GM12878 (cell line): ENCODE results near the gene MTHFD2. TPM values are rescaled to one million over a fixed set of nuclear protein-coding genes. Genes with fewer than 3 reads are reported as not detected.

ENCODE experiments used
- FOXK2 ChIP-seq: fragments of 450-650 bp; IDR thresholded peaks from 2 replicates; pipeline ENCODE4 v1.6.1; 2017; ENCODE audit warnings: mild to moderate bottlenecking, moderate library complexity
- LARP7 ChIP-seq: fragments of 450-650 bp; IDR thresholded peaks from 2 replicates; pipeline ENCODE4 v1.6.1; 2017; ENCODE audit warnings: mild to moderate bottlenecking
- MTA2 ChIP-seq: fragments of 450-650 bp; IDR thresholded peaks from 2 replicates; pipeline ENCODE4 v1.6.1; 2016; ENCODE audit warnings: low read depth, mild to moderate bottlenecking, moderate library complexity
- MTA3 ChIP-seq: IDR thresholded peaks from 2 replicates; pipeline ENCODE4 v1.6.1; 2012; ENCODE audit warnings: low read length, inconsistent platforms, borderline replicate concordance
- MYB ChIP-seq: fragments of 150-350 bp; IDR thresholded peaks from 2 replicates; pipeline ENCODE4 v1.6.1; 2014; ENCODE audit warnings: mild to moderate bottlenecking, low read depth, low read length, borderline replicate concordance
- RB1 ChIP-seq: fragments of 450-650 bp; formaldehyde crosslinking; IDR thresholded peaks from 2 replicates; pipeline ENCODE4 v1.6.1; 2017; ENCODE audit warnings: mild to moderate bottlenecking, borderline replicate concordance
- SP1 ChIP-seq: IDR thresholded peaks from one replicate; pipeline ENCODE4 v1.6.1; 2011; ENCODE audit warnings: low read depth, low read length
- SUPT20H ChIP-seq: IDR thresholded peaks from 2 replicates; pipeline ENCODE4 v1.6.1; 2011; ENCODE audit warnings: low read depth, mild to moderate bottlenecking, low read length, moderate library complexity, borderline replicate concordance; ENCODE audit not compliant: control insufficient read depth
- WRNIP1 ChIP-seq: IDR thresholded peaks from 2 replicates; pipeline ENCODE4 v1.6.1; 2011; ENCODE audit warnings: low read depth, low read length, improper control_type of control experiment, borderline replicate concordance
- YBX1 ChIP-seq: fragments of 450-650 bp; IDR thresholded peaks from 2 replicates; pipeline ENCODE4 v1.6.1; 2016; ENCODE audit warnings: antibody characterized with exemption
- ZNF217 ChIP-seq: fragments of 450-650 bp; IDR thresholded peaks from 2 replicates; pipeline ENCODE4 v1.6.1; 2017; ENCODE audit warnings: antibody characterized with exemption, mild to moderate bottlenecking
- polyA plus RNA-seq, 11 experiments: library from polyadenylated mRNA; depleted of rRNA in 4 of 11; unstranded in 6 of 11; stranded (reverse) in 5 of 11; fragments of >200 nt; fragmentation: Nextera tagmentation in 4 of 11; fragmentation: Illumina TruSeq in 1 of 11; extraction: Ambion mirVana in 4 of 11; extraction: Trizol in 1 of 11; gene quantifications; 1 replicate in 1 of 11; 2 replicates in 10 of 11; pipeline versions ENCODE4 v1.2.1 to v1.2.3, GENCODE V29; 2011 to 2016; ENCODE audit warnings: inconsistent platforms in 2 of 11, missing spikeins in 2 of 11, low read depth in 1 of 11
- total RNA-seq, 4 experiments: library from RNA; depleted of rRNA in 3 of 4; stranded (reverse); fragments of >200 nt in 3 of 4; fragmentation: Illumina TruSeq in 1 of 4; extraction: Trizol in 1 of 4; gene quantifications; 2 replicates each; pipeline versions ENCODE4 v1.2.1 to v1.2.3, GENCODE V29; 2013 to 2021
- TF ChIP-seq, protein P1 (sequence below): IDR thresholded peaks from 2 replicates; pipeline ENCODE4 v1.6.1; 2011; ENCODE audit warnings: mild to moderate bottlenecking, low read depth, low read length, moderate library complexity; ENCODE audit not compliant: insufficient replicate concordance
- TF ChIP-seq, protein P2 (sequence below): fragments of 450-650 bp; IDR thresholded peaks from 2 replicates; pipeline ENCODE4 v1.6.1; 2016; ENCODE audit warnings: mild to moderate bottlenecking, moderate library complexity, borderline replicate concordance
- TF ChIP-seq, protein P3 (sequence below): IDR thresholded peaks from 2 replicates; pipeline ENCODE4 v1.6.1; 2011; ENCODE audit warnings: low read depth, mild to moderate bottlenecking, low read length, moderate library complexity, borderline replicate concordance; ENCODE audit errors: extremely low read depth
- TF ChIP-seq, protein P4 (sequence below): fragments of 450-650 bp; conservative IDR thresholded peaks from 2 replicates; pipeline ENCODE4 v1.6.1; 2017; ENCODE audit warnings: mild to moderate bottlenecking, moderate library complexity
- TF ChIP-seq, protein P5 (sequence below): fragments of 450-650 bp; IDR thresholded peaks from 2 replicates; pipeline ENCODE4 v1.6.1; 2017; ENCODE audit warnings: borderline replicate concordance
- TF ChIP-seq, protein P6 (sequence below): fragments of 450-650 bp; IDR thresholded peaks from 2 replicates; pipeline ENCODE4 v1.6.1; 2017; ENCODE audit warnings: mild to moderate bottlenecking, low read depth, inconsistent platforms; ENCODE audit not compliant: poor library complexity, severe bottlenecking

The MTHFD2 gene
- total and polyA plus RNA-seq, 10 of the 15 experiments (the other 5 are each of a cell fraction or from before 2014, with no cell fraction given), result 128 to 292 (median 150) TPM

DNA sequence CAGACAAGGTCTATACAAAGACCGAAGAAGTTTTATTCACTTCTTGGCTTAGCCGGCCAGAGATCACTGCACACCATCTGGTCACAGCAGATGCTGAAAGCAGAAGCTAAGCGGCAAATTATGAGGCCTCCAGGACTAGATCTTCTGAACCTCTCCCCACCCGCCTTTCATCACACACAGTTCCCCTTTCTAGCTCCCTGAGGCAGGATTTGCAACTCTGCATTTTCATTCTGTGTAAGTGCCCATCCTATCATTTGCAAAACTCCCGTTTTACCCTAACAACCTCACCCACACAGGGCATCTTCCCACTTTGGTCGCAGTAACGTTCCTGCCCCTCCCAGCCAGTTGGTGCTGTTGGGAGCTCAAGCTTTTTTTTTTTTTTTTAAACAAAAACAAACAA is 16.7 kb upstream of the MTHFD2 start (continued):
- TF ChIP-seq, protein P1, sequence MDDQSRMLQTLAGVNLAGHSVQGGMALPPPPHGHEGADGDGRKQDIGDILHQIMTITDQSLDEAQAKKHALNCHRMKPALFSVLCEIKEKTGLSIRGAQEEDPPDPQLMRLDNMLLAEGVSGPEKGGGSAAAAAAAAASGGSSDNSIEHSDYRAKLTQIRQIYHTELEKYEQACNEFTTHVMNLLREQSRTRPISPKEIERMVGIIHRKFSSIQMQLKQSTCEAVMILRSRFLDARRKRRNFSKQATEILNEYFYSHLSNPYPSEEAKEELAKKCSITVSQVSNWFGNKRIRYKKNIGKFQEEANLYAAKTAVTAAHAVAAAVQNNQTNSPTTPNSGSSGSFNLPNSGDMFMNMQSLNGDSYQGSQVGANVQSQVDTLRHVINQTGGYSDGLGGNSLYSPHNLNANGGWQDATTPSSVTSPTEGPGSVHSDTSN, result no peak
- peak; percentile 58 for TF ChIP-seq SP1
- TF ChIP-seq, protein P2, sequence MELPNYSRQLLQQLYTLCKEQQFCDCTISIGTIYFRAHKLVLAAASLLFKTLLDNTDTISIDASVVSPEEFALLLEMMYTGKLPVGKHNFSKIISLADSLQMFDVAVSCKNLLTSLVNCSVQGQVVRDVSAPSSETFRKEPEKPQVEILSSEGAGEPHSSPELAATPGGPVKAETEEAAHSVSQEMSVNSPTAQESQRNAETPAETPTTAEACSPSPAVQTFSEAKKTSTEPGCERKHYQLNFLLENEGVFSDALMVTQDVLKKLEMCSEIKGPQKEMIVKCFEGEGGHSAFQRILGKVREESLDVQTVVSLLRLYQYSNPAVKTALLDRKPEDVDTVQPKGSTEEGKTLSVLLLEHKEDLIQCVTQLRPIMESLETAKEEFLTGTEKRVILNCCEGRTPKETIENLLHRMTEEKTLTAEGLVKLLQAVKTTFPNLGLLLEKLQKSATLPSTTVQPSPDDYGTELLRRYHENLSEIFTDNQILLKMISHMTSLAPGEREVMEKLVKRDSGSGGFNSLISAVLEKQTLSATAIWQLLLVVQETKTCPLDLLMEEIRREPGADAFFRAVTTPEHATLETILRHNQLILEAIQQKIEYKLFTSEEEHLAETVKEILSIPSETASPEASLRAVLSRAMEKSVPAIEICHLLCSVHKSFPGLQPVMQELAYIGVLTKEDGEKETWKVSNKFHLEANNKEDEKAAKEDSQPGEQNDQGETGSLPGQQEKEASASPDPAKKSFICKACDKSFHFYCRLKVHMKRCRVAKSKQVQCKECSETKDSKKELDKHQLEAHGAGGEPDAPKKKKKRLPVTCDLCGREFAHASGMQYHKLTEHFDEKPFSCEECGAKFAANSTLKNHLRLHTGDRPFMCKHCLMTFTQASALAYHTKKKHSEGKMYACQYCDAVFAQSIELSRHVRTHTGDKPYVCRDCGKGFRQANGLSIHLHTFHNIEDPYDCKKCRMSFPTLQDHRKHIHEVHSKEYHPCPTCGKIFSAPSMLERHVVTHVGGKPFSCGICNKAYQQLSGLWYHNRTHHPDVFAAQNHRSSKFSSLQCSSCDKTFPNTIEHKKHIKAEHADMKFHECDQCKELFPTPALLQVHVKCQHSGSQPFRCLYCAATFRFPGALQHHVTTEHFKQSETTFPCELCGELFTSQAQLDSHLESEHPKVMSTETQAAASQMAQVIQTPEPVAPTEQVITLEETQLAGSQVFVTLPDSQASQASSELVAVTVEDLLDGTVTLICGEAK, result 0 out of 2 replicates have a peak, but pooled peaks have one; percentile 32
- 0 out of 2 replicates have a peak, but pooled peaks have one; percentile 66 for TF ChIP-seq WRNIP1
- peak; percentile 83 for TF ChIP-seq MTA2
- TF ChIP-seq, protein P3, sequence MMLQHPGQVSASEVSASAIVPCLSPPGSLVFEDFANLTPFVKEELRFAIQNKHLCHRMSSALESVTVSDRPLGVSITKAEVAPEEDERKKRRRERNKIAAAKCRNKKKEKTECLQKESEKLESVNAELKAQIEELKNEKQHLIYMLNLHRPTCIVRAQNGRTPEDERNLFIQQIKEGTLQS, result no peak
- TF ChIP-seq MTA3, result no peak
- TF ChIP-seq RB1, result no peak
- TF ChIP-seq, protein P4, sequence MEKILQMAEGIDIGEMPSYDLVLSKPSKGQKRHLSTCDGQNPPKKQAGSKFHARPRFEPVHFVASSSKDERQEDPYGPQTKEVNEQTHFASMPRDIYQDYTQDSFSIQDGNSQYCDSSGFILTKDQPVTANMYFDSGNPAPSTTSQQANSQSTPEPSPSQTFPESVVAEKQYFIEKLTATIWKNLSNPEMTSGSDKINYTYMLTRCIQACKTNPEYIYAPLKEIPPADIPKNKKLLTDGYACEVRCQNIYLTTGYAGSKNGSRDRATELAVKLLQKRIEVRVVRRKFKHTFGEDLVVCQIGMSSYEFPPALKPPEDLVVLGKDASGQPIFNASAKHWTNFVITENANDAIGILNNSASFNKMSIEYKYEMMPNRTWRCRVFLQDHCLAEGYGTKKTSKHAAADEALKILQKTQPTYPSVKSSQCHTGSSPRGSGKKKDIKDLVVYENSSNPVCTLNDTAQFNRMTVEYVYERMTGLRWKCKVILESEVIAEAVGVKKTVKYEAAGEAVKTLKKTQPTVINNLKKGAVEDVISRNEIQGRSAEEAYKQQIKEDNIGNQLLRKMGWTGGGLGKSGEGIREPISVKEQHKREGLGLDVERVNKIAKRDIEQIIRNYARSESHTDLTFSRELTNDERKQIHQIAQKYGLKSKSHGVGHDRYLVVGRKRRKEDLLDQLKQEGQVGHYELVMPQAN, result no peak; the same call in 1 of the 2 replicates
- TF ChIP-seq YBX1, result no peak
- no peak for TF ChIP-seq MYB
- no peak for TF ChIP-seq FOXK2
- TF ChIP-seq, protein P5, sequence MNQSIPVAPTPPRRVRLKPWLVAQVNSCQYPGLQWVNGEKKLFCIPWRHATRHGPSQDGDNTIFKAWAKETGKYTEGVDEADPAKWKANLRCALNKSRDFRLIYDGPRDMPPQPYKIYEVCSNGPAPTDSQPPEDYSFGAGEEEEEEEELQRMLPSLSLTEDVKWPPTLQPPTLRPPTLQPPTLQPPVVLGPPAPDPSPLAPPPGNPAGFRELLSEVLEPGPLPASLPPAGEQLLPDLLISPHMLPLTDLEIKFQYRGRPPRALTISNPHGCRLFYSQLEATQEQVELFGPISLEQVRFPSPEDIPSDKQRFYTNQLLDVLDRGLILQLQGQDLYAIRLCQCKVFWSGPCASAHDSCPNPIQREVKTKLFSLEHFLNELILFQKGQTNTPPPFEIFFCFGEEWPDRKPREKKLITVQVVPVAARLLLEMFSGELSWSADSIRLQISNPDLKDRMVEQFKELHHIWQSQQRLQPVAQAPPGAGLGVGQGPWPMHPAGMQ, result no peak
- TF ChIP-seq SUPT20H, result no peak
- TF ChIP-seq, protein P6, sequence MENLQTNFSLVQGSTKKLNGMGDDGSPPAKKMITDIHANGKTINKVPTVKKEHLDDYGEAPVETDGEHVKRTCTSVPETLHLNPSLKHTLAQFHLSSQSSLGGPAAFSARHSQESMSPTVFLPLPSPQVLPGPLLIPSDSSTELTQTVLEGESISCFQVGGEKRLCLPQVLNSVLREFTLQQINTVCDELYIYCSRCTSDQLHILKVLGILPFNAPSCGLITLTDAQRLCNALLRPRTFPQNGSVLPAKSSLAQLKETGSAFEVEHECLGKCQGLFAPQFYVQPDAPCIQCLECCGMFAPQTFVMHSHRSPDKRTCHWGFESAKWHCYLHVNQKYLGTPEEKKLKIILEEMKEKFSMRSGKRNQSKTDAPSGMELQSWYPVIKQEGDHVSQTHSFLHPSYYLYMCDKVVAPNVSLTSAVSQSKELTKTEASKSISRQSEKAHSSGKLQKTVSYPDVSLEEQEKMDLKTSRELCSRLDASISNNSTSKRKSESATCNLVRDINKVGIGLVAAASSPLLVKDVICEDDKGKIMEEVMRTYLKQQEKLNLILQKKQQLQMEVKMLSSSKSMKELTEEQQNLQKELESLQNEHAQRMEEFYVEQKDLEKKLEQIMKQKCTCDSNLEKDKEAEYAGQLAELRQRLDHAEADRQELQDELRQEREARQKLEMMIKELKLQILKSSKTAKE, result peak; percentile 64
- TF ChIP-seq LARP7, result no peak
- TF ChIP-seq ZNF217, result no peak
